CD4-positive, CD25-positive, alpha-beta regulatory T cell (primary cell): ENCODE results near the gene UBQLN1. TPM values are rescaled to one million over a fixed set of nuclear protein-coding genes. Genes with fewer than 3 reads are reported as not detected.
A peak's percentile ranks its signal among the peaks of the same experiment; 100 is the strongest.

ENCODE experiments used
- ATAC-seq, 2 donors: fragments of 150-1000 bp; cut with Tn5 transposase; one replicate each; pipeline ENCODE4 v1.10.0; 2021; ENCODE audit warnings: low read depth in 2 of 2, moderate number of reproducible peaks in 2 of 2, moderate library complexity in 1 of 2
- DNase-seq, 3 donors: peaks; one replicate each; pipeline versions ENCODE4 v3.0.0 to v3.0.0-alpha.2; 2012 to 2022; ENCODE audit warnings: mixed read lengths in 1 of 3
- H3K27ac ChIP-seq: one replicate; pipeline ENCODE4 v1.7.0; 2013; ENCODE audit warnings: mild to moderate bottlenecking, low read length; ENCODE audit not compliant: insufficient read depth, poor library complexity, severe bottlenecking
- H3K27me3 ChIP-seq: one replicate; pipeline ENCODE4 v1.7.0; 2013; ENCODE audit warnings: low read length; ENCODE audit not compliant: control insufficient read depth, insufficient read depth
- H3K36me3 ChIP-seq: one replicate; pipeline ENCODE4 v1.7.0; 2013; ENCODE audit warnings: mild to moderate bottlenecking, low read length, moderate library complexity; ENCODE audit not compliant: control insufficient read depth, insufficient read depth
- H3K4me1 ChIP-seq: 2 replicates; pipeline ENCODE4 v1.7.0; 2013; ENCODE audit warnings: mild to moderate bottlenecking, low read length; ENCODE audit not compliant: insufficient read depth, control insufficient read depth, poor library complexity, severe bottlenecking
- H3K4me3 ChIP-seq: one replicate; pipeline ENCODE4 v1.7.0; 2013; ENCODE audit warnings: low read depth, mild to moderate bottlenecking, low read length, moderate library complexity
- H3K9me3 ChIP-seq, 2 experiments: 1 replicate in 1 of 2; 2 replicates in 1 of 2; pipeline ENCODE4 v1.7.0; 2013; ENCODE audit warnings: low read length in 2 of 2, mild to moderate bottlenecking in 1 of 2, moderate library complexity in 1 of 2; ENCODE audit not compliant: control insufficient read depth in 2 of 2
- H3K27ac Mint-ChIP-seq, 3 donors: one replicate each; pipeline ENCODE4 v1.8.0; 2020 to 2022; ENCODE audit warnings: mild to moderate bottlenecking in 3 of 3, mixed read lengths in 3 of 3, moderate library complexity in 2 of 3
- H3K27me3 Mint-ChIP-seq: one replicate; pipeline ENCODE4 v1.8.0; 2022; ENCODE audit warnings: mild to moderate bottlenecking, mixed read lengths
- H3K36me3 Mint-ChIP-seq: one replicate; pipeline ENCODE4 v1.8.0; 2020; ENCODE audit warnings: mixed read lengths
- H3K4me1 Mint-ChIP-seq, 4 donors: one replicate each; pipeline ENCODE4 v1.8.0; 2020 to 2022; ENCODE audit warnings: mixed read lengths in 4 of 4, mild to moderate bottlenecking in 1 of 4
- H3K4me3 Mint-ChIP-seq, 4 donors: one replicate each; pipeline ENCODE4 v1.8.0; 2020 to 2022; ENCODE audit warnings: mild to moderate bottlenecking in 4 of 4, mixed read lengths in 4 of 4, moderate library complexity in 3 of 4
- H3K9me3 Mint-ChIP-seq, 7 donors: one replicate each; pipeline ENCODE4 v1.8.0; 2020 to 2022; ENCODE audit warnings: mixed read lengths in 7 of 7, mild to moderate bottlenecking in 3 of 7, moderate library complexity in 2 of 7
- polyA plus RNA-seq, 4 donors: library from polyadenylated mRNA; unstranded; fragments of 300-500 nt; fragmentation: Illumina TruSeq; gene quantifications; one replicate each; pipeline ENCODE4 v1.2.3, GENCODE V29; 2021
- total RNA-seq: library from RNA; stranded (reverse); gene quantifications from one replicate; pipeline ENCODE4 v1.2.3, GENCODE V29; 2022

The UBQLN1 gene
- total and polyA plus RNA-seq, 5 donors from 2014 or later = 70.0 to 141 (median 78.1) TPM

GRCh38 chr9:83630938-83631457 lies 76.8 kb downstream of the UBQLN1 start:
- H3K27ac Mint-ChIP-seq = no peak overlapping the region

DNA sequence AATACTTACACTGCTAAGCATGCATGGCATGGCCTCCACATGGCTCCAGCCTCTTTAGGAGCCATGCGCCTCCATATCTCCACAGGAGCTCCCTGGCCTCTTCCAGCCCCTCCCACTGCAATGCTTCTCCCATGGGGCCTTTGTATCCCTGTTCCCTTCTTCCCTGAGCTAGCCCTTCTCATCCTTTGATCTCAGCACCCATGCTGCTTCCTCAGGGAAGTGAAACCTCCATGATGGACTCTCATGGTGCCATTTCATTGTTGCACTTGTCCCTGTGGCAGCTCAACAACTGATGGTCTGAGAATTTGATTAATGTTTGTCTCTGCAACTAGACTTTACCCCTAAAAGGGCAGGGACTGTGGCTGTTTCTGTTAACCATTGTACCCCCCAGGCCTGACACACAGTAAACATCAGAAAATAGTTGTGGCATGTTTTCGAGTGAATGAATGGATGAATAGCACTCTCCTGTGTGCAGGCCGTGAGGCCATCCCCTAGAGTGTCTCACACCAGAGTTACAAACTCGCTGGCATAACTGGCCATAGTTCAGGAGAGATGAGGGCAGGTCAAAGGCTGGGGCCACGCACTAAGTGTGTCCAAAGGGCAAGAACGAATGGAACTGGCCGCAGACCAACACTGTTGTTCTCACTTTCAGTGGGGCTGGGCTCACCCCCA lies 78.2 kb downstream of the UBQLN1 start:
- Mint-ChIP-seq H3K36me3 (peaks cover 13% of the 10 kb centered on the region), H3K27ac (peak overlapping the region in 1 of 3 donors; percentile 77), H3K4me3 (peak overlapping the region in 2 of 4 donors; percentile 22 to 35), H3K27me3 (no peaks in the 10 kb centered on the region), H3K4me1 (peaks cover 10 to 28% (median 22%) of the 10 kb centered on the region in 4 donors), H3K9me3 (no peaks in the 10 kb centered on the region)
- ATAC-seq (no peak), DNase-seq (no peak)
- Histone ChIP-seq H3K27me3 (no peaks in the 10 kb centered on the region), H3K4me3 (no peak overlapping the region), H3K4me1 (peaks cover 10% of the 10 kb centered on the region), H3K27ac (no peak overlapping the region), H3K9me3 (no peaks in the 10 kb centered on the region), H3K36me3 (peaks cover 10% of the 10 kb centered on the region)

More at GRCh38 chr9:83630938-83631457, 76.8 kb downstream of the UBQLN1 start:
- Mint-ChIP-seq H3K9me3 (no peaks in the 10 kb centered on the region), H3K27me3 (no peaks in the 10 kb centered on the region), H3K4me1 (peaks cover 10 to 17% (median 11%) of the 10 kb centered on the region in 4 donors), H3K4me3 (no peak overlapping the region), H3K36me3 (peaks cover 21% of the 10 kb centered on the region)
- no peak overlapping the region for H3K27ac ChIP-seq
- no peak overlapping the region for H3K4me3 ChIP-seq
- H3K27me3 ChIP-seq = no peaks in the 10 kb centered on the region
- no peaks in the 10 kb centered on the region for H3K9me3 ChIP-seq
- ATAC-seq (no peak), DNase-seq (no peak)
- no peaks in the 10 kb centered on the region for H3K4me1 ChIP-seq
- H3K36me3 ChIP-seq = peaks cover 14% of the 10 kb centered on the region

DNA sequence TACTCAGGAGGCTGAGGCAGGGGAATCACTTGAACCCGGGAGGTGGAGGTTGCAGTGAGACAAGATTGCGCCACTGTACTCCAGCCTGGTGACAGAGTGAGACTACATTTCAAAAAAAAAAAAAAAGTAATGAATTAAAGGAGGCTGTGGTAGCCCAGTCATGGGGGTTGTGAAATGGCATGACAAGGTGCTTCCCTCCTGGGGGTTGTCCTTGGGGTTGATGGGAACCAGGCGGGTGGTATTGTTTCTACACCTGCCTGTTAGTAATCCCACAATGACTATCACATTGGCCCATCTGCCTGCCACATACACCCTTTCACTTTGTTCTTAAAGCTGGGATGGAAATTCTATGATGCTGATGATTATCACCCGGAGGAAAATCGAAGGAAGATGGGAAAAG lies 79.2 kb downstream of the UBQLN1 start:
- no peak for DNase-seq

GRCh38 chr9:83625178-83625577 lies 82.6 kb downstream of the UBQLN1 start:
- Histone ChIP-seq H3K27ac (no peak overlapping the region), H3K27me3 (no peaks in the 10 kb centered on the region), H3K4me3 (no peak overlapping the region), H3K36me3 (peaks cover 10% of the 10 kb centered on the region), H3K4me1 (peaks cover 22% of the 10 kb centered on the region), H3K9me3 (no peaks in the 10 kb centered on the region)
- DNase-seq = no peak
- Mint-ChIP-seq H3K27me3 (no peaks in the 10 kb centered on the region), H3K9me3 (no peaks in the 10 kb centered on the region), H3K4me3 (peak overlapping the region; percentile 1 to 91 (median 12)), H3K27ac (peak overlapping the region; percentile 42 to 77 (median 68)), H3K4me1 (peaks cover 9 to 44% (median 28%) of the 10 kb centered on the region in 4 donors), H3K36me3 (peaks cover 7% of the 10 kb centered on the region)
- ATAC-seq = no peak

More for the DNA sequence above, 79.2 kb downstream of the UBQLN1 start:
- peaks cover 17 to 39% (median 31%) of the 10 kb centered on the region in 4 donors for H3K4me1 Mint-ChIP-seq
- peaks cover 13% of the 10 kb centered on the region for H3K36me3 Mint-ChIP-seq
- Histone ChIP-seq H3K27ac (no peak overlapping the region), H3K4me3 (no peak overlapping the region), H3K36me3 (peaks cover 10% of the 10 kb centered on the region), H3K27me3 (no peaks in the 10 kb centered on the region), H3K9me3 (no peaks in the 10 kb centered on the region), H3K4me1 (peaks cover 20% of the 10 kb centered on the region)
- peak overlapping the region in 2 of 4 donors; percentile 22 to 83 for H3K4me3 Mint-ChIP-seq
- H3K27me3 Mint-ChIP-seq = no peaks in the 10 kb centered on the region
- no peak for ATAC-seq
- H3K27ac Mint-ChIP-seq = peak overlapping the region; percentile 9 to 29 (median 21)
- no peaks in the 10 kb centered on the region for H3K9me3 Mint-ChIP-seq

GRCh38 chr9:83623679-83624076 lies 84.1 kb downstream of the UBQLN1 start:
- peaks cover 22% of the 10 kb centered on the region for H3K4me1 ChIP-seq
- peaks cover 6% of the 10 kb centered on the region for H3K36me3 ChIP-seq
- peak overlapping the region; percentile 83 for H3K27ac ChIP-seq
- H3K27ac Mint-ChIP-seq = peak overlapping the region; percentile 77 to 98 (median 97)
- no peaks in the 10 kb centered on the region for H3K27me3 Mint-ChIP-seq
- H3K4me3 ChIP-seq = peak overlapping the region; percentile 83
- ATAC-seq (peak; percentile 40 to 51), DNase-seq (peak in 2 of 3 donors; percentile 22 to 62)
- H3K9me3 ChIP-seq = no peaks in the 10 kb centered on the region
- peaks cover 7% of the 10 kb centered on the region for H3K36me3 Mint-ChIP-seq
- H3K9me3 Mint-ChIP-seq = no peaks in the 10 kb centered on the region
- H3K4me3 Mint-ChIP-seq = peak overlapping the region; percentile 91 to 97 (median 96)
- H3K27me3 ChIP-seq = no peaks in the 10 kb centered on the region
- peaks cover 9 to 44% (median 24%) of the 10 kb centered on the region in 4 donors for H3K4me1 Mint-ChIP-seq

DNA sequence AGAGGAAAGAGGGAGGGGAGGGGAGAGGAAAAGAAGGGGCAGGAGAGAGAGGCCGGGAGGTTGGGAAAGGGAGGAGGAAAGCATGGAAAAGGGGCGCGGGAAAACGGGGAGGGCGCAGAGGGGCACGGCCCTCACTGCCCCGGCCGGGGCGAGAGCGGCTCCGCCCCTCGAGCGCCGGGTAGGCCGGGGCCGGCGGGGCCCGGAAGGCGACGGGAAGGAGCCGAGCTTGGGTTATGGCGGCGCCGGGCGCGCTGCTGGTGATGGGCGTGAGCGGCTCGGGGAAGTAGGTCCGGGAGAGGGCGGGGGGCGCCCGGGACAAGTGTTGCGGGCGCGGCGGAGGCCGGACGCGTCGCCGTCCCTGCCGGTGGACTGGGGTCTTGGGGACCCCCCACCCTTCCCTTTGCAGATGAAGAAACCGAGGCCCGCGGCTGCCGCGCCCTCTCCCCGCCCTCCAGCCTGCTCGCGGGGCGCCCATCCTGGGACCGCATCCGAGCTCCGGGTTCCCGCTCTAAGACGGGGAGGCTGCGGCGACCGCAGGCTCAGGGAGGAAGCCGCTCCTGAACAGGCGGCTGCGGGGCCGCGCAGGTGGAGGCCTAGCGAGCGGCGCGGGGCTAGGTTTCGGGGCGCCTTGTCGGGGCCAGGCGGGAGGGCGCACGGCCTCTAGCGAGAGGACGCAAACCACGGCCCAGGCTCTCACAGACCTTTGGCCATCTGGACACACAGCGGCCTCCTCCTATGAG lies 84.6 kb downstream of the UBQLN1 start, which contains the start of gene IDNK:
Gene IDNK, plus strand, starts transcription at position 205 of the 740 bp plus-strand sequence. Its CDS starts 29 bp downstream, at position 234.
- H3K4me3 Mint-ChIP-seq = peak within 1 kb of the TSS; percentile 91 to 97 (median 96)

DNA sequence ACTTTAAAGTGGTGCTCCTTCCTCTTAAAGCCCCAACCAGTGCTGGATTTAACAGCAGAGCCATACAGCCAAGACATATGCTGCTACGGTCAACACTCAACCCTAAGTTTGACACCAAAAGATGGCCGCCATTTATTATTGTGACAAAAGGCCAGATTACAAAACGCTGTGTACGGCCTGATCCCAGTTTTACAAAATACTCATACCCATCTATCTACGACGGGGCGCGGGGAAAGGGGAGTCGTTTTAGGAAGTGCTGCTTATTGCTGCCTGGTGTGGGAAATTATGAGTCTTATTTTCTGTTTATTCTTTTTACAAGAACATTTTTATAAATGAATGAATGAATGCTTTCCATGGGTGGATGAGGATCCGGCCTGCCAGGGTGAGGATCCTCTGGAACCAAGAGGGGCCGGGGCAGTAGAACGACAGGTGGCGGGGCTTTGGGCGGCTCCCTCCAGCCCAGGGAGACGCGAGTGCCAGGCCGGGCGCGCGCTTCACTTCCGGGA lies 85.3 kb downstream of the UBQLN1 start:
- Mint-ChIP-seq H3K36me3 (peaks cover 7% of the 10 kb centered on the region), H3K27ac (peak overlapping the region; percentile 77 to 98 (median 97)), H3K27me3 (no peaks in the 10 kb centered on the region), H3K9me3 (no peaks in the 10 kb centered on the region), H3K4me3 (peak overlapping the region; percentile 91 to 97 (median 96)), H3K4me1 (peaks cover 9 to 44% (median 24%) of the 10 kb centered on the region in 4 donors)
- Histone ChIP-seq H3K4me3 (peak overlapping the region; percentile 72), H3K36me3 (peaks cover 4% of the 10 kb centered on the region), H3K4me1 (peaks cover 22% of the 10 kb centered on the region), H3K9me3 (no peaks in the 10 kb centered on the region), H3K27ac (peak overlapping the region; percentile 83), H3K27me3 (no peaks in the 10 kb centered on the region)
- peak in 1 of 3 donors; percentile 72 for DNase-seq
- peak; percentile 40 to 46 for ATAC-seq

More for the DNA sequence above, 84.6 kb downstream of the UBQLN1 start, which contains the start of gene IDNK:
- Histone ChIP-seq H3K4me3 (peak within 1 kb of the TSS; percentile 83), H3K36me3 (peaks cover 6% of the 10 kb centered on the region), H3K4me1 (peaks cover 22% of the 10 kb centered on the region), H3K27me3 (no peaks in the 10 kb centered on the region), H3K9me3 (no peaks in the 10 kb centered on the region), H3K27ac (peak within 1 kb of the TSS; percentile 83)
- DNase-seq (peak; percentile 56 to 74 (median 65)), ATAC-seq (peak; percentile 76 to 80)
- no peaks in the 10 kb centered on the region for H3K27me3 Mint-ChIP-seq
- H3K4me1 Mint-ChIP-seq = peaks cover 9 to 44% (median 24%) of the 10 kb centered on the region in 4 donors
- peaks cover 7% of the 10 kb centered on the region for H3K36me3 Mint-ChIP-seq
- H3K9me3 Mint-ChIP-seq = no peaks in the 10 kb centered on the region
- H3K27ac Mint-ChIP-seq = peak within 1 kb of the TSS; percentile 77 to 98 (median 97)
